IPS-NIHi11 (cell line): ENCODE measurements around the gene CCS.
"Not testable (repeated sequence)": the region's sequence is repeated elsewhere in the genome, so short reads cannot be mapped to it uniquely, and the experiment has no call there.

Source experiments
- DNase-seq: peaks from one replicate; pipeline ENCODE4 v3.0.0; 2012; ENCODE audit warnings: mixed read lengths, low spot score

Gene CCS

DNA sequence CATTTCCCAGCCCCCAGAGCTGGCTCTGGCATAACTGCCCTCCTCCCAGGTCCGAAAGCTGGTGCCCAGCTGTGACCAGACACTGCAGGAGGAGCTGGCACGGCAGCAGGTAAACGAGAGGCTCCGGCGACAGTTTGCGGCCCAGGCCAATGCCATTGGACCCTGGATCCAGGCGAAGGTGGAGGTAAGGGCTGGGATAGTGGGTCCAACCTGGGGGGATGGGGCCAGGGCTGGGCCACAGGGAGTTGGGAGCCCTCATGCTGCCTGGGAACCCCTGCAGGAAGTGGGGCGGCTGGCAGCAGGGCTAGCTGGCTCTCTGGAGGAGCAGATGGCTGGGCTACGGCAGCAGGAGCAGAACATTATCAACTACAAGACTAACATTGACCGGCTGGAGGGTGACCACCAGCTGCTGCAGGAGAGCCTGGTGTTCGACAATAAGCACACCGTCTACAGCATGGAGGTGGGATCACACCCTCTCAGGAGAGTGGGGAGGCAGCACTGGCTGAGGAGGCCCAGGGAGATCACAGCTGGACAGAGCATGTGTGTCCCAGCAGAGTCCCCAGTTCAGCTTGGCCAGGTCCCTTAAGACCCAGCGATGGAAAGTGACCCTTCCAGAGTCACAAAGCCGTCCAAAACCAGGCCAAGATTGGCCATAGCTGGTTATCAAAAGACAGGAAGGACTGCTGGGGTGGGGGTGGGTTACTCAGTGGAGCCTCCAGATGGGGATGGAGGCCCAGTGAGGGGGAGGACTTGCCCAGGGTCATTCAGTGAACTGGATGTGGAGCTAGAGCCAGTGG is 31.6 kb upstream of the CCS start:
- DNase-seq: no peak

DNA sequence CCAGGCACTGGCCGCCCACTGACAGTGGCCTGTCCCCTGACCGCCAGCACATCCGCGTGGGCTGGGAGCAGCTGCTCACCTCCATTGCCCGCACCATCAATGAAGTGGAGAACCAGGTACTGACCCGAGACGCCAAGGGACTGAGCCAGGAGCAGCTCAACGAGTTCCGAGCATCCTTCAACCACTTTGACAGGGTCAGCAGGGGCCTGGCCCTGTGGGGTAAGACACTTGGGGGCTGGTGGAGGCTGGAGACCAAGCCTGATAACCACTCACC is 31.1 kb upstream of the CCS start:
- no peak for DNase-seq

DNA sequence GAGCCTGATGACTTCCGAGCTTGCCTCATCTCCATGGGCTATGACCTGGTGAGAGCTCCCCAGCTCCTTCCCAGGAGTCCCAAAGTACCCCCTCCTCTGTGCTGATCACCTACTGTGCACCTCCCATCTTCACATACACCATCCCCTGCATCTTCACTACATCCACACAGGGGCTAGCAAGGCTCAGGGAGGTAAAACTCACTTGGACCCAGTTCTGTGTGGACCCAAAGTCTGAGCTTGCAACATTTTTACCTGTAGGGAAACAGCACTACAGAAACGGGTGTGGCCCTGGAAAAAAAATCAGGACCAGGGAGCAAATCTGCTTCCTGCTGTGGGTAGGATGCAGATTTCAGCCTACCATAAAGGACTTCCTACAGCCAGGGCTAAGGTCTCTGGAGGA is 30.7 kb upstream of the CCS start:
- no peak for DNase-seq

DNA sequence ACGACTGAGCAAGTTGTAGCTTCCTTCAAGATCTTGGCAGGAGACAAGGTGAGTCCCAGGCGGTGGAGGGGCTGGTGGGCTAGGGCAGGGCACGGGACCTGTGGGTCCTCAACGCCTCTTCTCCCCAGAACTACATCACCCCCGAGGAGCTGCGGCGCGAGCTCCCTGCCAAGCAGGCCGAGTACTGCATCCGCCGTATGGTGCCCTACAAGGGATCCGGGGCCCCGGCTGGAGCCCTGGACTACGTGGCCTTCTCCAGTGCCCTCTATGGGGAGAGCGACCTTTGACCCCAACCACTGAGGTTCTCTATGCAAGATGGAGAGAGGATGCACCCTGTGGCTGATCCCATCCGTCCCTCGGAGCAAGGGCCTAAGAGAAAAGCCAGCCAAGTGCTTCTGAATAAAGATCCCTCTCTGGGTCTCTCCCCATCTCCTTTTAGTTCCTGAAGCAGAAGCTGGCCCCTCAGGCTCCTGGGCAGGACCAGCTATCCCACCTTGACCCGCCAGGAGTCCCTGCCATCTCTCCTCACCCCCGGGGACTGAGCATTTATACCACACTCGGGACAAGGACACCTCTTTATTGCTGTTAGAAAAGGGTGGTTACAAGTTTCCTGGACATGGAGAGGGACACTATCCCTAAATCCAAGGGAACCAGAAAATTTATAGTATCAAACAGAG is 29.9 kb upstream of the CCS start:
- peak; percentile 10 for DNase-seq

DNA sequence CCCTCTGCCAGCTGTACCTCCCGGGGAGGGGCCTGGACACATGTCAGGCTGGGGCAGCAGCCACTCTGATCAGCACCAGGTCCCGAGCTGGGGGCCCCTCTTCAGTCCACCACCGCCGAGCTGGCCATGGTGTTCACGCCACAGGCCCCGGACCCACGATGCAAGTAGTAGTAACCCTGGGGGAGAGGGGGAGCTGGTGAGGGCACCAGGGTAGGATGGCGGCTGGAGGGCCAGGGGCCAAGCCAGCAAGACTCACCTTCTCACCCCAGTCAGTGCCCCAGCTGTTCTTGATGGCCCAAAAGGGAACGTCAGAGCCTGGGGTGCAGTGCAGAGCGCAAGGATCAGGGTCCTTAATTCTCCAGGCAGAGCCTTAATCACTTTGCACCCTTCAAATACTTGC is 29.2 kb upstream of the CCS start:
- peak; percentile 8 for DNase-seq

DNA sequence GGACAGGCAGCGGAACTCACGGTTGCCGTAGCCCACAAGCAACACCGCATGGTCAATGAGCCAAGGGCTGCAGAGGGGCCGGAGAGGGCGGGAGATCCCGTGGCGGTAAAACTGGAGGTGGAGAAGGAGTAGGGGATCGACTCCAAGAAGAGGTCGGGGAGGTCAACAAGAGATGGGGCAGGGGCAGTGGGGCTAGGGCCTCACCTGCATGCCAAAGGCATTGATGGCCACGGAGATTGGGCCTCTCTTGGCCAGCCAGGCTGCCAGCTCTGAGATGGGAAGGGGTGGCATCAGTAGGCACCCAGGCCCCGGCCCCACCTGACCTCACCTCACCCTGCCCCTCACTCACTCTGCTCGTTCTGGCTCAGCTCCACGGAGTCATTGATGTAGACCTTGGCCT is 28.4 kb upstream of the CCS start:
- DNase-seq: peak; percentile 7

DNA sequence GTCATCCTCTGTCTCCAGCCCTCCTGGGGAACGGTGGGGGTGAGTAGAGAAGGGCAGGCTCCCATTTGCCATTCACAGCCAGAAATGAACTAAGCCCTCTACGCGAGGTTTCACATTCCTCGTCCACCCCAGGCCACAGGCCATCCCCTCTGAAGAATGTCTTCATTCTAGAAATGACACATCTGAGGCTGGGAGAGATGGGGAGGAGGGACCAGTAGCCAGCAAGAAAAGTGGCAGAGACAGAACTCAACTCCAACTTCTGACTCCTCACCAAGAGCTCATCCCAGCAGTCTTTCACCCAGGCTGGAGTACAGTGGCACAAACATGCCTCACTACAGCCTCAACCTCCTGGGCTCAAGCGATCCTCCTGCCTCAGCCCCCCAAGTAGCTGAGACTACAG is 28.0 kb upstream of the CCS start:
- no peak for DNase-seq

DNA sequence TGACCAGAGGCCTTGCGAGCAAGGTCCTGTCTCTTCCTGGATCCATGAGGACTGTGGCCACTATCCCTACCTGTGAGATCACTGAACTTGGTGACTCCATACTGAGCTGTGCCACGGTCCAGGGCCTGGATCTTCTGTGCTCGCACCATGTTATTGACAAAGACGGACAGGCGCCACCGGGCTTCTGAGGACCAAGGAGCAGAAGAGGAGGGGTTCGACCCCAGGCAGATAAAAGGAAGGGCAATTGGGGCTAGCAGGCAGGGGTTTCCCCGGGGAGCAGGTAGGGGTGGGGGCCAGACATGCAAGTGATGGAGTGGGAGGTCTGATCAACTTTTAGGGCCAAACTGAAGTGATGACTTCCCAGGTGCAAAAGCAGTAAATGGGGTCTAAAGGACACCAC is 26.8 kb upstream of the CCS start:
- DNase-seq: no peak

DNA sequence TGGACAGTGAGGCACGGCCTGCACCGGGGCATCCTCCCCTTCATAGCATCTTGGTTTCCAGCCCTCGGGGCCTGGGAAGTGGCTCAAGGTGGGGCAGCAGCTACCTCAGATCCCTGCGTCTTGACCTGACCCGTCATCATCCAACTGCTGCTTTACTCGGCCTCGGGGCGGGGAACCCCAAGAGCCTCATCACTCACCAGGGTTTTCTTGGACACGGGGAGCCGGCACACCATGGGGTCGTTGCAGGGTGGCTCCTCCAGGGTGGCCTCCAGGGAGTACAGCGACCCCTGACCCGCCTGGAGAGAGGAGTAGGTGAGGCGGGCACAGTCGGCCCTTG is 25.2 kb upstream of the CCS start:
- peak; percentile 10 for DNase-seq

DNA sequence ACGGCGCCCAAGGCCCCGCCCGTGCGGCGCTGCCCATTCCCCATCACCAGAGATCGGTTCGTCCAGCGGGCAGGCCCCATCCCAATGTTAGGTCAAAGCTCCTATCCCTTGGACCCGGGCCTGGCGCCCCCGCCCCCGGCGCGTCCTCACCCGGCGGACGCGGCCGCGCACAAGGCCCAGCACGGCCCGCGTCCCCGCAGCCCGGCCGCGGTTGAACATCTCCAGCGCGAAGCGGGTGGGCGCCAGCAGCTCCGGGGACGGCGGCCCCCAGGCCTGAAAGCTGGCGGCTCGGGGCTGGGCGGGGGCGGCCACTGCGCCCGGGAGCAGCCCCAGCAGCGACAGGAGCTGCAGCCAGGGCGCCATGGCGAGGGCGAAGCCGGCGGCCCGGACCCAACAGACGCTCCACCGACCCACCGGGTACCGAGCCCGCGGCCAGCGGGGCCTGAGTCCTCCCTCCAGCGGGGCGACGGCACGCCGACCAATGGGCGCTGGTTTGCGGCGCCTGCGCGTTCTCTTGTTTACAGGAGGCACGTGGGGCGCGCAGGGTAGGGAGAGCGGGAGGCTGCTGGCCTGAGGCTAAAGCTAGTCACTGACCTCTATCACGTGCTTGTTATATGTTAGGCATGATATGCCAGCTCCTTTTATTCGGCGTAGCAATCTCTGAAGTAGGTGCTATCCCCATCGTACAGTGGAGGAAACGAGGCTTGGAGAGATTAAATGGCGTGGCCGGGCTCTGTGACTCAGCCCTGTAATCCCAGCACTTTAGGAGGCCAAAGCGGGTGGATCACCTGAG is 24.7 kb upstream of the CCS start, which contains the start of gene CTSF:
Gene CTSF (minus strand): TSS at position 483 of the 793 bp plus-strand sequence. CDS start 120 bp downstream, at position 363.
- peak; percentile 87 for DNase-seq

DNA sequence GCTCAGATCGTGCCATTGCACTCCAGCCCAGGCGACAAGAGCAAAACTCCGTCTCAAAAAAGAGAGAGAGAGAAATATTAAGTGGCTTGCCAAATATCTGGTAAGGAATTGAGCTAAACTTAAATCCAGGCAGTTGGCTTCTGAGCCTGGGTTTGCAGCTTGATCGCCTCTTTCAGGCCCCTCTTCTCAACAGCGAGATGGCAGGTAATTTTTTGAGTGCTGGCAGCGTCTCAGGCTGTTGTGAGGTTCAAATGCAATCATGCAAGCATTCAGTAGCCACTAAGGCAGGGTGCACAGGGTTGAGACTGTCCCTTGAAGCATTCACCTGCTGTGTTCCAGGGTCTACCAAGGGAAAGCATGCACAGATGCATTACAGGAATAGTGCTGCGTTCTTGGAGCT is 23.9 kb upstream of the CCS start:
- no peak for DNase-seq

DNA sequence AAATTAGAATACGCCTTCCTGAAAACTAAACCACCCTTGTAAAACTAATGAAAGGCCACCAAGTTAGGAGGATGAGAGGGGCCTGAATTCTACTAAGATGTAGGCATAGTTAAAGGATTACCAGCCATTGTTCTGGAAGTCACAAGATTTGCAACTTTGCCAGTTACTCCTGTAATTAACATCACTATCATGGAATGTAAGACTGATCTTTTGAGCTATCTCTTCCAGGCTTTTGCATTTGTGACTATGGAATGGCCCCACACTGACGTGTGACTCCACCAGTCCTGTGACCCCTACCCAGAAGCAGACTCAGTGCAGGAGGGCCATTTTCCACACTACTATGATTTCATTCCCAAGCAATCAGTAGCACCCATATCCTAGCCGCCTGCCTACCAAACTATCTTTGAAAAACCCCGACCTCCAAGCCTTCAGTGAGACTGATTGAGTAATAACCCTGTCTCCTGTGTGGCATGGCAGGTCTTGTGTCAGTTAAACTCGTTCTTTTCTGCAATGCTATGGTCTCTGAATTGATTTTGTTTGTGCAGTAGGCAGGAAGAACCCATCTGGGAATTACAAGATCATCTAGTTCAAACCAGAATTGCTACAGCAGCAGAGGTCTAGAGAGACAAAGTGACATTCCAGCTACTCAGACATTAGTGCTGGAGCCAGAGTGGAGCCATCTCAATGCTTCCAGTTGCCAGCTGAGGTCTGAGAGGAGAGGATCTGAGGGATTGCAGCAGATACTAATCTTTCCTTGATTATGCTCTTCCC is 22.7 kb upstream of the CCS start:
- DNase-seq: peak; percentile 32

DNA sequence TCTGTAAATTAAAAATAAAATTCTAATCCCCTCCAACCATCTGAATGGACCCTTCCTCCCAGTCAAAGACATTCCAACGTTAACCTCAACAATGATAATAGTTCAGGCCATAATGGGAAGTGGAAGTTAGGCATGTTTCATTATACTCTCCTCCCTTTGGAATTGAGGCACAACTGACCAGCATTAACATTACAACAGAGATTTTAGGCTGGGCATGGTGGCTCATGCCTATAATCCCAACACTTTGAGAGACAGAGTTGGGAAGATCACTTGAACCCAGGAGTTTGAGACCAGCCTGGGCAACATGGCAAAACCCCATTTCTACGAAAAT is 22.2 kb upstream of the CCS start:
- DNase-seq: no peak

DNA sequence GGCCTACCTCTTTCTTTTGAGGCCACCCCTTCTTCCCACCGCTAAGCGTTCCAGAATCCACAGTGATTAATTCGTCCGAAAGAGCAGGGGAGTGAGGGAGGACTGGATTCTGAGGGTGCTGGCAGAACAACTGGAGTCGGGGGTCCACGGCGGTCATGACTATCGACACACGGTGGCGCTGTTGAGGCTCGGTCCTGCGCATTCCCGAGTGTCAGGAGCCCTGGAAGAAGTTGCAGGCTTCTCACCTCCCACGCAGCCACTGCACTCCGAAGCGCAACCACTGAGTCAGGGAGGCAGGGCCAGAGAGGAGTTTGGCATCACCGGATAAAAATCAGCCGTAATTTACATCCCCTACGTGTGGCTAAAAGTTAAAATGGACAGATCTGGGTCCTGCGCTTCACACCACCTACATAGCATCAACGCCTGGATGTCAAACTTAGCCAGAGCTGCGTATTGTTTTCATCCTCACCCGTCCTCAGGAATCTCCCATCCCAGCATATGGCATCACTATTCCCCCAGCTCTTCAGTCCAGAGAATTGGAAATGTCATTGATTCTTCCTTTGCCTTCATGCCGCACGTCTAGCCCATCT is 13.9 kb upstream of the CCS start:
- DNase-seq: peak; percentile 92

DNA sequence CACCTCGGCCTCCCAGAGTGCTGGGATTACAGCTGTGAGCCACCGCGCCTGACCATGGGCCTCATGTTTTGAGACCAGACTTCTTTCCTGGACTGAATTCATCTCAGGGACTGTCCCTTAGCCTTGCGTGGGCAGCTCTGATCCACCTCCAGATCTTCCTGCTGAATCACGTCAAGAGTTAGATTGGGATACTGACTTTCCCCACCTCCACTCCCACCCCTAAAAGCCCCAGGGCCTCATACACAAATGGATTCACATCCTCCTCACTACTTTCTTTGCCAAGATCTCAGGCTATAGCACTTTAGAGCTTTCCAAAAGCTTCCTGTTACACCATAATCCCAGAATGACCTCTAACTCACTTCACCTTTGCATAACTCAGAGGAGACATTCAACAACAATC is 12.2 kb upstream of the CCS start:
- DNase-seq: no peak

DNA sequence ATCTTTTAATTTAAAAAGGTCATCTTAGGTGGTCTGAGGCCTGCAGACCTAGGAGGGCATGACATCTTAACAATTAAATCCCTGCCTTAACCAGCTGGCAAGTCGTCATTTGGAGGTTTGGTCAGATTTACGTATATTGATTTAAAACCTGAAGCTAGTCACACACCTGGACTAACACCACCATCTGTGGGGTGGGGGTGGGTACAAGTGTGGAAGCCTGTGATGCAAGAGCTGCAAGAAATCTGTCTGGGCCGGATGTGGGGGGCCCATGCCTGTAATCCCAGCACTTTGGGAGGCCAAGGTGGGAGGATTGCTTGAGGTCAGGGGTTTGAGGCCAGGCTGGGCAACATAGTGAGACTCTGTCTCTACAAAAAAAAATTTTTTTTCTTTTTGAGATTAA is 11.7 kb upstream of the CCS start:
- DNase-seq: no peak

DNA sequence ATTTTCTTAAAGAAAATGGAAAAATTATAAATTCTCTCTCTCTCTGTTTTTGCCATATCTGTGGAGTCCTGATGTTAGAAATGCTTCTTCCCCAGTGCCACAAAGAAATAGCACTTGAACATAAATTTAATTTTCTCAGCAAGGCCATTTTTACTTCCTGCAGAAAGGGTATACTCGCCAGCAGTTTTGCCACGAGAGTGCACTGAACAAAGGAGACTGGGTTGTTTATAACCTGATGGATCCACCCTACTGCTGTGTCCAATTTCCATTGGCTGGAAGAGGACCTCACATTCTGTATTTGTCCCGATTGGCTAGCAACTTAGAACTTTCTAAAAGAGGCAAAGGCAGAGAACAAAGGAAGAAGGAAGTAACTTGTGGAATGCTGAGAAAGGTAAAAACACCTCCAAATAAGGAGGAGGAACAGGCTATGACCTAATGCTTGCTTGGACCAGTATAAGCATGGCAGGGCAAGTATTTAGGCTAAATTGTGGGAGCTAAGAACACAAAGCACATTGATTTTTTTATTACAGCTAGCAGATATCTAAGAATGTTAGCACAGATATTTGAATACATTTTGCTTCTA is 10.3 kb upstream of the CCS start:
- DNase-seq: not testable (repeated sequence)

DNA sequence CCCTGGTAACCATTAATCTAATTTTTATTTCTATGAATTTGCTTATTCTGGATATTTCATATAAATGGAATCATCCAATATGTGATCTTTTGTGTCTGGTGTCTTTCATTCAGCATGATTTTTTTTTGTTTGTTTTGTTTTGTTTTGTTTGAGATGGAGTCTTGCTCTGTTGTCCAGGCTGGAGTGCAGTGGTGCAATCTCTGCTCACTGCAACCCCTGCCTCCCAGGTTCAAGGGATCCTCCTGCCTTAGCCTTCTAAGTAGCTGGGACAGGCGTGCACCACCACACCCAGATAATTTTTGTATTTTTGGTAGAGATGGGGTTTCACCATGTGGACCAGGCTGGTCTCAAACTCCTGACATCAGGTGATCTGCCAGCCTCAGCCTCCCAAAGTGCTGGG is 7.5 kb upstream of the CCS start:
- not testable (repeated sequence) for DNase-seq

DNA sequence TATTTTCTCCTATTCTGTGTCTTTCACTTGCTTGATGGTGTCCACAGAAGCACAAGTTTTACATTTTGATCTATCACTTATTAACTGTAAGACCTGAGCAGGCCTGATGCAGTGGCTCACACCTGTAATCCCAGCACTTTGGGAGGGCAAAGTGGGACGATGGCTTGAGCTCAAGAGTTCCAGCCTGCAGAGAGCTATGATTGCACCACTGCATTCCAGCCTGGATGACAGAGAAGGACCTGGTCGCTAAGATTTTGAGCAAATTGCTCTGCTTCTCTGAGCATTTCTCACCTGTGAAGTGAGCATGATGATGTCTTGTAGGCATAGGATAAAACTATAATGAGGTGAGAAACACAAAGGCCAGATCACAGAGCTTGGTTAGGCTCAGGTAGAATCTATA is 6.8 kb upstream of the CCS start:
- DNase-seq: no peak

DNA sequence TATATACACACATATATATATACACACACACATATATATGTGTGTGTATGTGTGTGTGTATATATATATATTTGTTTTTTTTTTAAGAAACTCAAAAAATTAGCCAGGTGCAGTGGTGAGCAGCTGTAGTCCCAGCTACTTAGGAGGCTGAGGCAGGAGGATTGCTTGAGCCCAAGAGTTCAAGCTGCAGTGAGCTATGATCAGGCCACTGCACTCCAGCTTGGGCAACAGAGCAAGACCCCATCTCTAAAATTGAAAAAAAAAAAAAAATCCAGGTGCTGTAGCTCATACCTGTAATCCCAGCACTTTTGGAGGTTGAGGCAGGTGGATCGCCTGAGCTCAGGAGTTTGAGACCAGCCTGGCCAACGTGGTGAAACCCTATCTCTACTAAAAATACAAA is 3.7 kb upstream of the CCS start:
- not testable (repeated sequence) for DNase-seq

DNA sequence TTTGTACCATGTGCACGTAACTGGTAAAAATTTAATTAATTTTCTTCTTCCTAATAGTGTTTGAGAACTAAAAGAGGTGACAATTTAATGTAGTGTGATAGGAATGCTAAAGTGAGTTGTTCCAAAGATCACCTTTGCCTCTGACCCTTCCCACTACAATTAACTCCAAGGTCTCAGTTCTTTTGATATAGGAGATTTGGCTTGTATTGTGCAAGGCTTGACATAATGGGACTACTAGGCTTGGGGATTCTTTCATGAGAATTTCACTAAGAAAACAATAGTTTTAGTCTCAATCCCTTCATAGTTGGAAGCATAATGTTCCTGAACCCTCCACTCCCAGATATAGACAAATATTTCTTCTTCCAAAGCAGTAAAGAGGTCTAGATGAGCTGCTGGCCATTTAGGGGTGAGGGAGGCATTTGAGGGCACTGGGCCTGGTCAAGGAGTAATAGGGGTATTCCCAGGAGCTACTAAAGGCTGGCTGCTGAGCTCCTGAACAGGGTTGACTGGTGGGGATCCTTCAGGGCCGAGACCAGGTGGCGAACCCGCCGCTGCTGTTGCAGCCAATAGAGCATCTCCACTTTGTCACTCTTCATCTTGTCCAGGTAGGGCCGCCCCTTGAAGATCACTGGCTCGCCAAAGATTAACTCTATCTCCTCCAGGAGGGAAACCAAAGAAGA is 2.8 kb upstream of the CCS start:
- no peak for DNase-seq
